ENCODE results near the gene IL1RL2. TPM values are rescaled to one million over a fixed set of nuclear protein-coding genes. Genes with fewer than 3 reads are reported as not detected.

Gene IL1RL2
- total and polyA plus RNA-seq, 2 donors: 0.33 to 0.90 TPM

GRCh38 chr2:102176172-102176571 lies 10.7 kb upstream of the IL1RL2 start:
- WGBS: 90% methylated on average over 3 of the region's 3 CpGs
- DNase-seq (ENCODE audit: extremely low spot score): no peak
- Histone ChIP-seq H3K36me3 (ENCODE audit: insufficient read depth) (peaks cover 5% of the 10 kb centered on the region), H3K4me1 (ENCODE audit: insufficient read depth) (no peaks in the 10 kb centered on the region), H3K27ac (ENCODE audit: low read depth) (no peak overlapping the region), H3K4me3 (ENCODE audit: low read depth, low read length) (no peak overlapping the region)

GRCh38 chr2:102177814-102178478 lies 8.9 kb upstream of the IL1RL2 start:
- Histone ChIP-seq H3K4me1 (ENCODE audit: insufficient read depth) (no peaks in the 10 kb centered on the region), H3K27ac (ENCODE audit: low read depth) (no peak overlapping the region), H3K4me3 (ENCODE audit: low read depth, low read length) (no peak overlapping the region), H3K36me3 (ENCODE audit: insufficient read depth) (peaks cover 5% of the 10 kb centered on the region)
- no peak for DNase-seq (ENCODE audit: extremely low spot score)
- 92% methylated on average over 7 of the region's 7 CpGs for WGBS

DNA sequence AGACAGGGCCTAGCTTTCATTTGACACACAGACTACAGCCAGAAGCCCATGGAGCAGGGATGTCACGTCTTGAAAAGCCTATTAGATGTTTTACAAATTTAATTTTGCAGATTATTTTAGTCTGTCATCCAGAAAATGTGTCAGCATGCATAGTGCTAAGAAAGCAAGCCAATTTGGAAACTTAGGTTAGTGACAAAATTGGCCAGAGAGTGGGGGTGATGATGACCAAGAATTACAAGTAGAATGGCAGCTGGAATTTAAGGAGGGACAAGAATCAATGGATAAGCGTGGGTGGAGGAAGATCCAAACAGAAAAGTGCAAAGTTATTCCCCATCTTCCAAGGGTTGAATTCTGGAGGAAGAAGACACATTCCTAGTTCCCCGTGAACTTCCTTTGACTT lies 7.8 kb upstream of the IL1RL2 start:
- H3K4me3 ChIP-seq (ENCODE audit: low read depth, low read length): no peak overlapping the region
- WGBS: 73% methylated on average over 3 of the region's 3 CpGs
- no peaks in the 10 kb centered on the region for H3K4me1 ChIP-seq (ENCODE audit: insufficient read depth)

GRCh38 chr2:102179788-102180686 lies 6.8 kb upstream of the IL1RL2 start:
- no peak overlapping the region for H3K27ac ChIP-seq (ENCODE audit: low read depth)
- no peak overlapping the region for H3K4me3 ChIP-seq (ENCODE audit: low read depth, low read length)
- DNase-seq (ENCODE audit: extremely low spot score): no peak
- H3K36me3 ChIP-seq (ENCODE audit: insufficient read depth): peaks cover 5% of the 10 kb centered on the region
- H3K4me1 ChIP-seq (ENCODE audit: insufficient read depth): no peaks in the 10 kb centered on the region
- WGBS: 96% methylated on average over 2 of the region's 2 CpGs

More for the DNA sequence above, 7.8 kb upstream of the IL1RL2 start:
- Histone ChIP-seq H3K36me3 (ENCODE audit: insufficient read depth) (peaks cover 5% of the 10 kb centered on the region), H3K27ac (ENCODE audit: low read depth) (no peak overlapping the region)
- no peak for DNase-seq (ENCODE audit: extremely low spot score)

GRCh38 chr2:102180687-102180999 lies 6.2 kb upstream of the IL1RL2 start:
- H3K4me3 ChIP-seq (ENCODE audit: low read depth, low read length): no peak overlapping the region
- 44% methylated on average over 1 of the region's 1 CpG for WGBS
- no peak overlapping the region for H3K27ac ChIP-seq (ENCODE audit: low read depth)
- no peak for DNase-seq (ENCODE audit: extremely low spot score)
- no peaks in the 10 kb centered on the region for H3K4me1 ChIP-seq (ENCODE audit: insufficient read depth)
- H3K36me3 ChIP-seq (ENCODE audit: insufficient read depth): peaks cover 5% of the 10 kb centered on the region

DNA sequence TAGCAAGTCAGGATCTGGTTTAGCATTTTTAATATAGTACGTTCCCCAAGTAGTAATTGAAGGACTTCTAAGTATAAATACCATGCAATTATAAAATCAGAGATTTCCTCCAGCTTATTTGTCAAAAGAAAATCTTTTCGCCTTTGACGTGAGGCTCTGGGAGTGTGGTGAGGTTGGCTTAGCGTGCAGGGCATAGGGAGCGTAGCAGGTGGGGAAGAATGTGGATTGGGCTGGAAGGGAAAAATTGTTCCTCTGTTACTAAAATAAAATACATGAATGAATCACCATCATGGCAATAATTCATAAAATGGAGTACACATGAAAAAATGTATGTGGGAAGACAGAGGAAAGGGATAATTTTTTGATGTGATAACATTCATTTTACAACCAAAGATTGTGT lies 5.4 kb upstream of the IL1RL2 start:
- H3K4me1 ChIP-seq (ENCODE audit: insufficient read depth): no peaks in the 10 kb centered on the region
- H3K4me3 ChIP-seq (ENCODE audit: low read depth, low read length): no peak overlapping the region
- peaks cover 5% of the 10 kb centered on the region for H3K36me3 ChIP-seq (ENCODE audit: insufficient read depth)
- no peak overlapping the region for H3K27ac ChIP-seq (ENCODE audit: low read depth)
- 81% methylated on average over 5 of the region's 5 CpGs for WGBS
- no peak for DNase-seq (ENCODE audit: extremely low spot score)

DNA sequence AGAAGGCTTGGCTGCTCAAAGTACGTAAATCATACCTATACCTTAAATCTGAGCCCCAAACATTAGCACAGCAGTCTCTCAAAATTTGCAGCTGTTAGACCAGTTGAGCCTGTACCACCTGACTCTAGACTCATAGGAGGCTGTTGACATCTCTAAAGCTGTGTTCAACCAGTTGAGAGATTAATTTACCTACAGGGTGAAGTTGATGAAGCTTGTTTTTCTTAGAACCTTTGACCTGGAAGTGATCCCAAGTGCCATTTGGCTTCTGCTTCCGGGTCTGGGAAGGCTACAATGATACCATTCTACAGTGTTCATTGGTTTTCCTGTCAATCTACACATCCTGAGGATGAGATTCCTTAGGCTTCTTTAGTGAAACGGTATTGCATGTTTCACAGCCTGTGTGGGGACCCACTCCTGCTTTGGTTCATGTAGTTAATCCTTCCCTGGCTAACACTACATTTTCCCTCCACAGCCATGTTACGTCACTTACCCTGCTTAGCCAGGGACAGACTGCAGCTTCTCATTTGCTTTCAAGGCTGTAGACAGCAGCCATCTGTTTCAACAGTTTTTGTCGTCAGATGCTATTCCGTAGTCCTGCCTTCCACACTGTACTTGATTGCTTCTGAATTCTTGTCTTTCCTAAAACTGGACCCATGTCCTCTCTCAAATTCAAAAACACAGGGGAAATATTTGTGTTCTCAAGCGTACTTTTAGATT lies 4.7 kb upstream of the IL1RL2 start:
- H3K4me3 ChIP-seq (ENCODE audit: low read depth, low read length): no peak overlapping the region
- 47% methylated on average over 7 of the region's 7 CpGs for WGBS
- peaks cover 3% of the 10 kb centered on the region for H3K36me3 ChIP-seq (ENCODE audit: insufficient read depth)
- no peaks in the 10 kb centered on the region for H3K4me1 ChIP-seq (ENCODE audit: insufficient read depth)
- no peak overlapping the region for H3K27ac ChIP-seq (ENCODE audit: low read depth)
- no peak for DNase-seq (ENCODE audit: extremely low spot score)

GRCh38 chr2:102184018-102184417 lies 2.8 kb upstream of the IL1RL2 start:
- H3K4me3 ChIP-seq (ENCODE audit: low read depth, low read length): no peak overlapping the region
- WGBS: 74% methylated on average over 2 of the region's 2 CpGs
- no peaks in the 10 kb centered on the region for H3K36me3 ChIP-seq (ENCODE audit: insufficient read depth)
- no peak overlapping the region for H3K27ac ChIP-seq (ENCODE audit: low read depth)
- no peak for DNase-seq (ENCODE audit: extremely low spot score)
- H3K4me1 ChIP-seq (ENCODE audit: insufficient read depth): no peaks in the 10 kb centered on the region

GRCh38 chr2:102184568-102184967 lies 2.3 kb upstream of the IL1RL2 start:
- DNase-seq (ENCODE audit: extremely low spot score): no peak
- 95% methylated on average over 1 of the region's 1 CpG for WGBS
- Histone ChIP-seq H3K4me1 (ENCODE audit: insufficient read depth) (no peaks in the 10 kb centered on the region), H3K4me3 (ENCODE audit: low read depth, low read length) (no peak overlapping the region), H3K36me3 (ENCODE audit: insufficient read depth) (no peaks in the 10 kb centered on the region), H3K27ac (ENCODE audit: low read depth) (no peak overlapping the region)

DNA sequence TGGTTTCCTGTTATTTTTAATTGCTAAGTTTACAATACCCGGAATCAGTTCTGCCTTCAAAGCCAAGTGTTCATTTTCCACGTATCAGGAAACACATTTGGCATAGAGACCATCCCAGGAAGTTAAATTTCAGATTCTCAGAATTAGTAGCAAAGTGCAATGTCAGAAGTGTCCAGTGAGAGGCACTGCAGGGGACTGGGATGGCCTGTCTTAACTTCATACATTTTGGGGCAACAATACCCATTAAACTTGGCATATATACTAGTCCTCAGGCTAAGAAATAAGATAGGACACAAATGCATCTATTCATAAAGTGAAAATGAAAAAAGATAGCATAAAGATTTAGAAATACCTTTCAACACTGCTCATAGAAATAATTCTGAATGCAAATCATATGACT lies 1.5 kb upstream of the IL1RL2 start:
- no peaks in the 10 kb centered on the region for H3K4me1 ChIP-seq (ENCODE audit: insufficient read depth)
- no peak overlapping the region for H3K27ac ChIP-seq (ENCODE audit: low read depth)
- no peak for DNase-seq (ENCODE audit: extremely low spot score)
- H3K4me3 ChIP-seq (ENCODE audit: low read depth, low read length): no peak overlapping the region
- 17% methylated on average over 2 of the region's 2 CpGs for WGBS
- H3K36me3 ChIP-seq (ENCODE audit: insufficient read depth): no peaks in the 10 kb centered on the region

- Histone ChIP-seq H3K36me3 (ENCODE audit: insufficient read depth) (no peaks in the 10 kb centered on the region), H3K4me1 (ENCODE audit: insufficient read depth) (no peaks in the 10 kb centered on the region), H3K27ac (ENCODE audit: low read depth) (no peak overlapping the region), H3K4me3 (ENCODE audit: low read depth, low read length) (peak overlapping the region; percentile 46)
- WGBS: 3% methylated on average over 50 of the region's 50 CpGs
- DNase-seq (ENCODE audit: extremely low spot score): no peak
These were observed 800 bp downstream of the IL1RL2 start for GRCh38 chr2:102187496-102188150.

GRCh38 chr2:102190430-102191107 lies 3.7 kb downstream of the IL1RL2 start:
- Histone ChIP-seq H3K4me1 (ENCODE audit: insufficient read depth) (no peaks in the 10 kb centered on the region), H3K27ac (ENCODE audit: low read depth) (no peak overlapping the region), H3K36me3 (ENCODE audit: insufficient read depth) (no peaks in the 10 kb centered on the region), H3K4me3 (ENCODE audit: low read depth, low read length) (no peak overlapping the region)
- 88% methylated on average over 10 of the region's 10 CpGs for WGBS
- no peak for DNase-seq (ENCODE audit: extremely low spot score)

DNA sequence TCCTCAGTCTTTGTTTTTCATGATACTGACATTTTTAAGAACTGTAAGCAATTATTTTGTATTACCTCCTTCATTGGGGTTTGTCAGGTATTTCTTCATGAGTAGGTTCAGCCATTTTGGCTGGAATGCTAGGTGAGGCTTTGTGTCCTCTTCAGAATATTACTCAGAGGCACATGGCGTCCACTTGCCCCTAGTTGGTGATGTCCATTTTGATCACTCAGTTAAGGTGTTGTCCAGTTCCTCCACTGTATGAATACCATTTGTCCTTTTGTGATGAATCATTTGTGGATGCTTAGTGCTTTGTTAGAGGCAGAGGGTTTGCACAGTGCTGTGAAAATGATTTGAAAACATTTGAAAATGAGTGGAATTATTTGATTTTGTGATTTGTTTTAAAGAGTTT lies 4.7 kb downstream of the IL1RL2 start:
- H3K36me3 ChIP-seq (ENCODE audit: insufficient read depth): no peaks in the 10 kb centered on the region
- no peak overlapping the region for H3K4me3 ChIP-seq (ENCODE audit: low read depth, low read length)
- DNase-seq (ENCODE audit: extremely low spot score): no peak
- WGBS: 94% methylated on average over 1 of the region's 1 CpG
- no peaks in the 10 kb centered on the region for H3K4me1 ChIP-seq (ENCODE audit: insufficient read depth)
- no peak overlapping the region for H3K27ac ChIP-seq (ENCODE audit: low read depth)
